GM04504 (cell line): ENCODE data around the gene PARD3B.

Source experiments
- DNase-seq: peaks from one replicate; pipeline ENCODE4 v3.0.0-alpha.2; 2012; ENCODE audit warnings: low read depth

Gene PARD3B

DNA sequence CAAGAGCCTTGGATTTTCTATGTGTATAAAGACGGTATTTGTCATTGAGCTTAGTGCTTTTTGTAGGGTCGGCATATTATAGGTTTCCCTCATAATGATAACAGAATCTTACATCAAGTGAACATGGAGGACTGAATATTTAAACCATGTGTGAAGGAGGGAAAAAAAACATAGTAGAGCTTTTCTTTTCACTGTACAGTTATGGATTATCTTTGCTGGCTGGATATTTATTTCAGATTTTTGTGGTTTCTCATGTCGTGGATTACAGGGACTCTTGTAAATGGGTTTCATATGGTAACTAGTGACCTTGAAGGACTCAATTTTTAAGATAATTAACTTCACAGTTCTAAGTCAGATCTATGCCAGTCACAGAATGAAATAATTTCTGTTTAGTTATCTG is 806.8 kb downstream of the PARD3B start:
- no peak for DNase-seq

DNA sequence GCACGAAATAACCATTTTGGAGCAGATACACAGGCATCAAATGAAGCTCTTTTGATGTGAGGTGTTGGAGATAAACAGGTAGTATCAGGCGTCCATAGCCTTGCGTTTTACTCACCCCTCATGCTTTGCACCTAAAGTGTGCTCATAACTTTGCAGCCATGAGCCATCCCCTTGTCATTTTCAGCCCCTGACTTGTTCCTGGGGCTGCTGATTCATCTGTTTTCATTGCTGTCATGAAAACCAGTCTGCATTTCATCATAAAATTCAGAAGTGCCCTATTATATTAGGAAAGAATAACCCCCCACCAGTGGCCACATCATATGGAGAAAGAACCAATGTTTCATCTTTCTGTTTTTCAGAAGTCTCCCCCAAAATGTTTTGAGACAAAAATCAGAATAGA is 807.3 kb downstream of the PARD3B start:
- no peak for DNase-seq

DNA sequence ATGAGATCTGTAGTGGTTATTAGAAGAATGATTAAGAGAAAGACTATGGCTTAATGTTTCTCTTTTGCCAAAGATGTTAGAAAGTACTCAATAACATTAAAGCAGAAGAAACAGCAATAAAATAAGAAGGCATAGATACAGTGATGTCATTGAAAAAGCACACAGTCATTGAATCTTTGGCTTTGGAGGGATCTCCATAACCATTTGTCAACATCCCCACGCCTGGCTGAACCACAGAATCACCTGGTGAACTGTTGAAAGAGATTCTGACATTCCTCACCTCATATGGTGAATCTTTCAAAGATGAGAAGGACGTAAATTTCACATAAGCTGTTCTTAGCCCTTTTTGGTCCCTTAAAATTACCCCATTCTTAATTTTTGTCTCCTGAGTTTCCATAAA is 812.5 kb downstream of the PARD3B start:
- DNase-seq = no peak

DNA sequence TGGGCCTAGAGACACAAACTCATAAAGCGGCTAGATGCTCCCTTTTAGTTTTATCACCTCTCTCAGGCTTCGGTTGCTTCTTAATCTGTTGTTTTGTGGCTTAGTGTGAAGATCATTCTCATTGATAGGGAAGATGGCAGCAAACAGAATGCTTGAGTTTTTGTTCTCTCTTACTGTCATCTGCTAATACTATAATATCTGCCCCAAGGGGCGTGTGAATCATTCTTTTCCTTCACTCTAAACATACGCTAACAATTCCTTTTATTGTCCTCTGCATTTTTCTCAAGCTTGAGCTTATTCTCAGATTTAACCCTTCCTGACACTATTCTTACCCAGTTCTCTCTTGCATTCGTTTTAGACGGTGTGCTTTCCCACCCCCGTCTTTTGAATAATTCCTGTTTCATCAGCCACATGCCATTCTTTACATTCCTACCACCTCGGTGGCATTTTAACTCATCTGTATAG is 813.1 kb downstream of the PARD3B start:
- peak; percentile 53 for DNase-seq

DNA sequence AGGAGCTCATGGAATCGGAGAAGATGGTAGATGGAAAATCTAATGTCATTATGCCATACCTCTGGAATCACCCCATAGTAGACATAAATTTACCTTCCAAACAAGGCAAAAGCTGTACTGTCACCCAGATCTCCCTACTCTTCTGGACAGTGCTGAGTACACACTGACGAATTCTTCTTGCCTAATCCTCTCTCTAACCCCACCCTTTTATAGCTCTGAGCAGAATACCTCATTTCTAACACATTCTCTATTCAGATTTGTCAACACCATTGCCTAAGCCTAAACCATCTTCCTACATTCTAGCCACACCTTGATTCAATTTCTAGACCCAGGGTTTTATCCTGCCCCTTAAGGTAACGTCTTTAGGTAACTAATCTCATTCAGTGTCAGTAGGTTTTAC is 816.0 kb downstream of the PARD3B start:
- no peak for DNase-seq

DNA sequence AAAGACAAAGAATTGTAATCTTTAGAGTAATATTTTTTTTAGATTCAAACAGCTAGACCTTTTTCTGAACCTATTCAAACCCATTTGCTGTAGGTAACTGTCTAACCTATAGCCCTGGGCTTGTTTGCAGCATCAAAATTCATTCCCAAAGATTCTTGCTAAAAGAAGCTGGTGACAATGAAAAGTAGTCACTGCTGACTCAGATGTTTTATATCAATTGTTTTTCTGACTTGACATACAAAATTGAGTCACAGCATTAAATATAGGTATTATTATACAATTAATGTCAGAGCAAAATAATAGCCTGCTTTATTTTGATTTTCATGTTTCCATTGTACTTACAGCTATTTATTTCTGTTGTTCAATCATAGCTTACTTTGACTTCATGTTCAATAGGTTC is 816.7 kb downstream of the PARD3B start:
- no peak for DNase-seq

DNA sequence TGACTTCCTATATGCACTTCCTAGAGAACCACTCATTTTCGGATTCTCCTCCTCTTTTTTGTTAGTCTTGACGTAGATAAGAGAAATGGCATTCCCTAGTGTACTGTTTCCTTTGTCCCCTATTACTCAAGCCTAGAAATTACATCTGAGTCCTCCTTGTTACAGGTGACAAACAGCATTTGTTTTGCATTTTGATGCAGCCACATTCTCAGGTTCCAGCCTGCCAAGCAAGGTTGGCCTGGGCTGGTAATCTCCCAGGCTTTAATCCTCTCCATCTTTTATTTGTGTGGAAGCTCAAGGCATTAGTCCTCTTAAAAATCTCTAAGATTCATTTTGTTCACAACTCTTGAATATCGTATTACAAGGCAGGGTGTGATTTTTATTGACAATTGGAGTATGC is 819.0 kb downstream of the PARD3B start:
- DNase-seq = no peak

DNA sequence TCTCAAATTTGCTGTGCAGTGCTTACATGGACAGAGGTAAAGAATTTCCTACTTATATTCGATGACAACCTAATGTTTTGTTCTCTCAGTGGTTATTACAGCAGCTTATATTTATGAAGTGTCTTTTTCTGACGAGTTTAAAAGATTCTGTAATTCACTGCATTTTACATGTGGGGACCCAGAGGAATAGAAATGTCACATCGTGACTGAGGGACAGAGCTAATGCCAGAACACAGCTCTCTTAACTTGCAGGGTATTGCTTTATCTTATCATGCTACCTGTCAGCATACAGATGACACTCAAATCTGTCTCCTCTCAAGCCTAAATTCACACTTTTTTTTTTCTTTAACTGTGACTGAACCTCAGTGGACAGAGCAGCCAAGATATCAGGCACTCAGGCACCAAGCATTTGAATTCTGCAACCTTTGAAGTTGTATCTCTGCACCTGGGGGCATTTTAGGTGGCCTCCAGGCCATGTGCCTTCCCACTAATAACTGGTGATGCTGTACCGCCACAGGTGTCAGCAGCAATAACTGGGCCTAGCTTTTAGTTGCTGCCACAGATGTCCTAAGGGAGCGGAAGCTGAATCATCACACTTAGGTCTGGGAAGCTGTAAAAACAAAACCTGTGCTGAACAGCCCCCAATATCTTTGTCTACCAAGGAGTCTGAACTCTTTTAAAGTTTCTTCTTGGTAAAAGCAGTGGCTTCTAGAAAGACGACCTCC is 821.2 kb downstream of the PARD3B start:
- DNase-seq = no peak

DNA sequence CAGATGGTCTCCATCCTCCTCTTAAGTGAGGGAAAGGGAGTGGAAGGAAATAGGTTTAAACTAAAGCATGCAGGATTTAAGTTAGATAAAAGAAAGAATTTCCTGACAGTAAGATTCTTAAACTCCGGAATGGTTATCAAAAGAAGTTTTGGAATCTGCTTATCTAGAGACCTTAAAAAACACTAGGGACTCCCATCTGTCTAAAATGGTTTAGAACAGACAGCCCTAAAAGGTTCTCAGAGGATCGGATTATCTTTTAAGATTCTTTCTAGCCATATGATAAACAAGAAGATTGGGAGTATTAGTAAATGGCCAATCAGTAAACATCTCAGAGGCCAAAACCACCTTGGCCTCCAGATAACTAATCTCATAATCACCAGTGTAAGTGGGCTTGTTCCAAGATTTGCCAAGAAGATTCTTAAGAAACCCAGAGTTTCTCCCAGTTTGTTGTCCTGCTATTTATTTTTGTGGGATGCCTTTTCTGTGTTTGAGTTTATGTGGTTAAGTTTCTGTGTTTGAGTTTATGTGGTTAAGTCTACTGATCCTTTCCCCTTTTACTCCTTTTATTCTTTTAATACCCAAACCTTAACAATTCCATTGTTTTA is 822.2 kb downstream of the PARD3B start:
- DNase-seq = no peak

DNA sequence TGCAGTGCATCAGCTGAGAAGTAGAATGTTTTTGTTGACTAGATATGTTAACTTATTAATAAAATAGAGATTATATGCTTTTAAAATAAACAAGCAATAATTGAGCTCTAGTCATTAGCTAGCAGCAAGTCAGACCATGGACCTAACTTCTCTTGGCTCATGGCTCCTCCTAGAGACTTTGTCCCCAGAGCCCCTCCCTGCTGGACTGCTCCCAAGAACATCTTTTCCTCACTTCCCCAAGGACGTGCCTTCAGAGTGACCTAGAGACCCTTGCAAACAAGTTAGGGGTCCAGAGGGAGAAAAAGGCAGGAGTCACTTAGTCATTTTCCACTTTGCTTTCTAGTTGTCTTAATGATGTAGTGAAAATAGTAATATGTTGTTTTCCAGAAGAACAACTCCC is 824.5 kb downstream of the PARD3B start:
- DNase-seq = no peak

DNA sequence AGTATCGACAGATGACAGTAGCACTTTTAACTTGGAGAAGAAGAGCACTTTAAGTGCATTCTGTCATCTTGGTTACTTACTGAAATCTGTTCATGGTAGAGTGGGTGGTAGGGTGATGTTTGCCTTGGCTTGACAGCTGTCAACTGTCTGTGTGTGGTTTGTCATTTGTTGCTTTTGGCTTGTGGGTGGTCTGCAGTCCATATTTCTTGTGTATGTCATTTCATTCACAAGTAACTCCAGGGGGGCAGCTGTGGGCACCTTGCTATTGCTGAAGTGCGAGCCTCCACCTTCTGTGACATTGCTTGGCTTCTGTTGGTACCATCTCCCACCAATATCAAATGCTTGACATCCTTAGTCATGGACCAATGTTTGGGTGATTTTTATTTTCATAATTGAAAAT is 825.5 kb downstream of the PARD3B start:
- DNase-seq = no peak

DNA sequence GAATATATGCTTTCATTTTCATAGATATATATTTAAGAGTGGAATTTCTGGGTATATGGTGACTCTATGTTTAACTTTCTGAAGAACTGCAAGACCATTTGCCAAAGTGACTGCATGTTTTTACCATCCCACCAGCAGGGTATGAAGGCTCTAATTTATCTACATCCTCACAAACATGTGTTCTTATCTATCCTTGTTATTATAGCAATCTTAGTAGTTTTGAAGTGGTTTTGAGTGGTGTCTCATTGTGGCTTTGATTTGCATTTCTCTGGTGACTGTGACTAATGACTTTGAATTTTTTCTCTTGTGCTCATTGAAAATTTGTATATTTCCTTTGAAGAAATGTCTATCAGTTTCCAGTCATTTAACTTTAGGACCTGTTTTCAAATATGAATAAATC is 826.9 kb downstream of the PARD3B start:
- no peak for DNase-seq

DNA sequence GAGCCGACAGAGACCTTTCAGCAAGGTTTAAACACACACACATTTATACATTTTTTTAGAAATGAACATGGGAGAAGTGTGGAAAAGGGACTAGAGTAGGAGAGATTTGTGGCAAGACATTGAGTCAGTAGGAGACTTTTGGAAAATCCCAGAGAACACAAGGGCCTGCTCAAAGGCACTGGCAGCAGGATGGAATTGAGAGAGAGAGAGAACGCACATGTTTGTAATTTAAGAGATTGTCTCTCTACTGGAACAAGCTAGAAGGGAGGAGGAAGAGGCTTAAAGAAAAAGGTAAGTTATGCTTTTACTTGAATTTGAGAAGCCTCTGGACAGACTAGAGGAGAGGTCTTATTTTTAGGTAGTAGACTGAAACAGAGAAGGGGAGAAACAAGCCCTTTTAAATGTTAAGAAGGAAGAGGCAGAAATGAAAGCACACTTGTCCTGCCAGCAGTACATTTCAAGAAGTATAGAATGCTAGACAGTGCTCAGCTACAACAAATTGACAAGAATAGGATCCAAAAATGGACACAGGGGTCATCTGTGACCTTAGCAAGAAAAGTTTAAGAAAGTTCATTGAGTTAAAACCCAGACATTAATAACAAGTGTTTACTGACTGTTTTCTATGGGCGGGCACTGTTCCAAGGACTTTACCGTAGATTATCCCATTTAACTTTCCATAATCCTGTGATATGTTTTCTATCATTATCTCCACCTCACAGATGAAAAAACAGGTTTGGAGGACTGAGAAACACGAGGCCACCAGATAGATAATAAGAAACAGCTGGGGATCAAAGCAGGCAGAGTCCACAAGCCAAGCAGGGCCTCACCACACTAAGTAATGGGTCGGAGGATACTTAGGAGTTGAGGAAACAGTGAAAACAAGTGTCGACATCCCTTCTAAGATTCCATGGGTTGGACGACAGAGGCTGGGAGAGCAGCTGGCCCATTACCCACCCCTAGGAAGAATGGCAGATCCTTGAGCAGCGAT is 830.5 kb downstream of the PARD3B start:
- DNase-seq = no peak

DNA sequence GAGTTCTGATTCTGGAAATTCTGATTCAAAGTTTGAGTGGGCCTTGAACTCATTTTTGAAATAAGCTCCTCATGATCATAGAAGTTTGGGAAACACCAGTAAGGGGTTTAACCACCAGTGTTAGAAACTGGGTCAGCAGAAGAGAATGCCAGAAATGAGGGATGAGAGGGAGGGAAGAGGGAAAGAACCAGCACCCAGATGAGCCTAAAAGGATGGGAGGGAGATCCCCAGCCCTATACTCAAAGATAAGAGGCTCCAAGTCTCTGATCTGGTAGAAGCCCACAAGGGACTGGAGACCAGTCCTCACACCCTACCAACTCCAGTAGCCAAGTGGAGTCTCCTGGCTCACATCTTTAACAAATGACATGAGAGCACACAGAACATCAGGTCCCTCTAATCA is 832.0 kb downstream of the PARD3B start:
- DNase-seq = no peak

DNA sequence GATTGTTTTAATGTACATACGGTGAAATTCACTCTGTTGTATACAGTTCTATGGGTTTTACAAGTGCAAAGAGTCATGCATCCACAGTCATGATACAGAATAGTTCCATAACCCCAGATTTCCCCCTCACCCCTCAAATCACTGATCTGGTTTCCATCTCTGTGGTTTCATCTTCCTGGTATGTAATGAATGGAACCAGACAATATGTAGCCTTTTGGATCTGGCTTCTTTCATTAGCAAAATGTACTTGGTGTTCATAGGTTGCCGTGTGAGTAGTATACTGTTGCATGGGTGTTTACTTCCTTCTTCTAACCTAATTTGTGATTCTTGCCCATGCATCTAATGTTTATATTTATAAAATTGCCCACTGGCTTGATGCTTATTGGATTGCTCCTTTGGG is 838.3 kb downstream of the PARD3B start:
- no peak for DNase-seq

DNA sequence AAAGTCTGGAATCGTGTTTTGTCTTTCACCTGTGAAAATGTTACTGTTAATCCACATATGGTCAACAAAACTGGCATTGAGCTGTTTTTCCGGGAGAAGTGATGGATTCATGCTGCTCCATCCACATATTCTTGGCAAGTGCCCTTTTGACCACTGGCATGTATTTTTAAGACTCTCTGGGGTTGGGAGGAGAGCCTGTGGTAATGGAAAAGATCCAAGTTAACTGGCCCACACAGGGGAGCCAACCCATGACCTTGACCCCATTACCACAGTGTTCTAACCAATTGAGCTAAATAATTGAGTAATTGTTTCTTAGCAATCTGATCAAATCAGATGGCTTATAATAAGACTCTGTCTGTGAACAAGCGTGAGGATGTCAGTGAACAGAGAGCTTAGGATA is 840.8 kb downstream of the PARD3B start:
- no peak for DNase-seq

DNA sequence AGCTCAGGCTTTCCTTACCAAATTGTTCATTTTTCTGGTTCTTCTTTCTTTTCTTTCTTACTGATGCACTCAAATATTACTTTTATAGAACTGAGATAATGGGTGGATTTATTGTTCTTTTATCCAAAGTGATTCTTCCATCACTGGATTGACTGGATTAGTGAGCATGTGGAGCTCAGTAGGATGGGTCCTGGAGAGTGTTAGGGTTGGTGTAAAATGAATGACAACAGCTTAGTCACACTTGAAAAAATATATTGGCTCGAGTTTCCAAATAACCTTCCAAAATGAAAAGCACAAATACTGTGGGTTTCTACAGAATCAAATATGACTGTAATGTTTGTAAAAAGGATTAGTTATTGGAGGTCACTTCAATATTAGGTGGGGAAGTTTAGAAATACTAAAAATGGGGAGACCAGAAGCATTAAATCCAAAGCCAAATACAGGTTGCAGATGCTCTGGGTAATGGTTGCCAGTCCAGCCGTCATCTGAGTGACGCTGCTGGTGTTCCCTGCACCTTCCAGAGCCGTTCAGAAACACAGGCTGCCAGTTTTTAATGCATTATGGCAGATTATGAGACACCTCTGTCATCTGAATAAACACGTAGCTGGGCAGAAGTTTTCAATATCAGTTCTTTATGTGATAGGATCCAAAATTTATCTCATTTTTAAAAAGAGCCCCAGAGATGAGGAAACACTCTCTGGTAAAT is 842.2 kb downstream of the PARD3B start:
- no peak for DNase-seq

DNA sequence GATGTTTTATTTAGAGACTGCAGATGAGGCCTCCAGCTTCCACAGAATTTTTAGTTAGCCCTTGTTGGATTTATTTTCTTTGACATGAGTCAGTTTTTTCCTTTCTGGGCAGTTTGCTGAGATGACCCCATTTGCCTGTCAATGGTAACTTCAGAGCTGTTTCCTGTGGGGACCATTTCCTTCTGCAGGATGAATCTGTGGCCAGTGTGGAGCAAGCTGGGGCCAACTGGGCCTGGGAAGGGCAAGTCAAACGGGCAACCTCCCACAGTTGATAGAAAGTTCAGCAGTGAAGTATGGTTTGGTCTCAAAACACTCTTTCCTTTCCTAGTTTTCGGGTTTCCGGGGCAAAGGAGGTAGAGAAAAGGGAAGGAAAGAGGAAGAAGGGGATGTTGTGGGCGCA is 845.6 kb downstream of the PARD3B start:
- DNase-seq = no peak

DNA sequence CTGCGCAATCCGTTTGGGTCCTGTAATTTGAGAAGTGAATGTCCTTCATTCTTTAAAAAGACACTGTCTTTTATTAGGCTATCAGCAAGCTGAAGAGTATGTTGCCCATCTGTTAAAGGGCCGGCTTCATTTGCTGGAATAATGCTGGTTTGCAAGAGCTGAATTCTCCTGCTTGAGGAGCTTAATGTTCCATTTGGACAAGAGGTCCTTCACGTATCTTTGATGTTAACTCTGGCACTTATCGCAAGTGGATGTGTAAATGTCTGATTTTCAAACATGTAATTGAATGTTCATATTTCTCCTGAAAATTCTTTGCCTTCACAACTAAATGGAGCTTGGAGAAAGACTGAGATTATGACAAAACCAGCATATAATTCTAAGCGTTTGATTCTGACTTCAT is 856.2 kb downstream of the PARD3B start:
- no peak for DNase-seq

DNA sequence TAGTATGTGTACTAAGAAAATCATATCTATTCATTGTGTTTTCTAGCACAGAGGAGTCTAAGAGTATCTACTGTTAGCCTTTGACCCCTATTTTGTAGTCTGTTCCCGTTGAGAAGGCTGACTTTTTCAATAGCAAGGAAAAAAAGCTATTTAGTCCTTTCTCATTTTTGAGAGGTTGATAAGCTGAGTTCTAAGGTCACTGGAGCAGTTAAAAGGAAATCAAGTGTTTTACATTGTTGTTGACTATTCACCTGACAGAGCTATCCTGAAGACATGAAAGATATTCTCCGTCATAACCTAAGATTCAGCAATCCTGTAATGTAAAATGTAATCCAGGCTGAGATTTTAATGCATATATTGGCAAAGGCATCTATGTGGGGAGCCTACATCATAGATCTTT is 856.7 kb downstream of the PARD3B start:
- DNase-seq = no peak

DNA sequence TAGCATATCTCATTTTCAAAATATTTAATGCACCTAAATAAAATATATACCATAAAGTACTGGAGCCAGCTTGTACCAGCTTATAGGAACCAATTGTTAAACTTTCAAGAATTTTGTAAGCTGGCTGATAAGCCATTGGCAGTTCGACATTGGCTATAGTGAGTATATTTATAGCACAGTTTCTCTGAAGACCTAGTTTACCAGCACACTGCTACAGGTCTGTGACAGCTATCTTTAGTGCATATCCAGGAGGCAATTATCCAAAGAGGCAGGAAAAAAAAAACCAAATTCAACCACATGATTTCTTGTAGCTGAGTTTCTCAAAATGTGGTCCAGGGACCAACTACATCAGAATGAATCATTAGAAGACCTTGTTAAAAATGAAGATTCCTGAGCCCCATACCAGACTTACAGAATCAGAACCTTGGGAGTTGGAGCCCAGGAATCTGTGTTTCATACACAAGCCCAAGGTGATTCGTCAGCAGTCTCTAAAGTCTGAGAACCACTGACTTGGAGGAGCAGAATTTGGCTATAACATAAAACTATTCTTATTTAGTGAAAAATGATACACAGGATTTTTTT is 858.1 kb downstream of the PARD3B start:
- peak; percentile 35 for DNase-seq

DNA sequence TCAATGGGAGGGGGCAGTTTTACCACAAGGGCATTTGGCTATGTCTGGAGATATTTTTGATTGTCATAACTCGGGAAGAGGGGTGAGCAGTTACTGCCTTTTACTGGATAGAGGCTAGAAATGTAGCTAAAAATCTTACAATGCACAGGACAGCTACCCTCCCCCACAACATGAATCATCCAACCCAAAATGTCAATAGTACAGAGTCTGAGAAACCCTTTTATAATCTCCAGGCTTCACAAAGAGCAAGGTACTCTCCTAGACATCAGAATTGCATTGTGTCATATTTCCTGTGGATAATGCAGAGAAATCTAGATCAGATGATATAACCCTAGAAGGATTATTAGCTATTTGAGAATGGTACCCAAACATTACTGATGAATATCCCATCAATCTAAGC is 859.9 kb downstream of the PARD3B start:
- no peak for DNase-seq
